Measurements from ENCODE around the gene GCC1.
"Not testable (repeated sequence)": the region's sequence is repeated elsewhere in the genome, so short reads cannot be mapped to it uniquely, and the experiment has no call there.

DNA sequence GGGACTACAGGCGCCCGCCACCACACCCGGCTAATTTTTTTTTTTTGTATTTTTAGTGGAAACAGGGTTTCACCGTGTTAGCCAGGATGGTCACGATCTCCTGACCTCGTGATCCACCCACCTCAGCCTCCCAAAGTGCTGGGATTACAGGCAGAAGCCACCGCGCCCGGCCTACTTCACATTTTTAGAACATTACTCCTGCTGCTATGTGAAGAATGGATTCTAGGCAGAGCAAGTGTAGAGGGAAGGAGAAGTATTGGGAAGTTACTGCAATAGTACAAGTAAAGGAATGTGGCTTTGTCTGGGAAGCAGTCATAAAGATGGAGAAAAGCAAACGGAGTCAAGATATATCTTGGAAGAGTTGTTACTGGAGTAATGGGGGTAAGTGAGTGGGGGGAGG, 44.9 kb downstream of the GCC1 start:
- TF ChIP-seq CTCF, POLR2A (IDR thresholded peaks at IDR 0.05): not testable (repeated sequence)
